ENCODE measurements around the gene WDR35. TPM values are rescaled to one million over a fixed set of nuclear protein-coding genes. Genes with fewer than 3 reads are reported as not detected.
A peak's percentile ranks its signal among the peaks of the same experiment; 100 is the strongest.

The WDR35 gene
- total RNA-seq, 1 donor from 2014 or later, result 10.3 TPM

- Mint-ChIP-seq H3K36me3 (ENCODE audit: low read depth, unreplicated experiment) (peaks cover 77% of the 10 kb centered on the region), H3K4me1 (ENCODE audit: unreplicated experiment) (peaks cover 17% of the 10 kb centered on the region), H3K27ac (ENCODE audit: unreplicated experiment) (no peak overlapping the region), H3K27me3 (ENCODE audit: unreplicated experiment) (no peaks in the 10 kb centered on the region), H3K9me3 (ENCODE audit: unreplicated experiment) (no peaks in the 10 kb centered on the region), H3K4me3 (ENCODE audit: unreplicated experiment) (no peak overlapping the region)
- no peak for TF ChIP-seq CTCF (IDR thresholded peaks at IDR 0.05; ENCODE audit: unreplicated experiment)
- no peak for DNase-seq (ENCODE audit: low spot score)
Measured at GRCh38 chr2:20033322-20033721, 43.4 kb upstream of the WDR35 start.

- H3K36me3 Mint-ChIP-seq (ENCODE audit: low read depth, unreplicated experiment), result peaks cover 60% of the 10 kb centered on the region
- no peak for TF ChIP-seq CTCF (IDR thresholded peaks at IDR 0.05; ENCODE audit: unreplicated experiment)
- H3K9me3 Mint-ChIP-seq (ENCODE audit: unreplicated experiment), result no peaks in the 10 kb centered on the region
- DNase-seq (ENCODE audit: low spot score), result no peak
- H3K27me3 Mint-ChIP-seq (ENCODE audit: unreplicated experiment), result no peaks in the 10 kb centered on the region
- no peak overlapping the region for H3K27ac Mint-ChIP-seq (ENCODE audit: unreplicated experiment)
- H3K4me1 Mint-ChIP-seq (ENCODE audit: unreplicated experiment), result no peaks in the 10 kb centered on the region
- peak overlapping the region; percentile 54 for H3K4me3 Mint-ChIP-seq (ENCODE audit: unreplicated experiment)
Measured at GRCh38 chr2:20030224-20030623, 40.3 kb upstream of the WDR35 start.

GRCh38 chr2:20027705-20028434 is 38.0 kb upstream of the WDR35 start:
- no peak for TF ChIP-seq CTCF (IDR thresholded peaks at IDR 0.05; ENCODE audit: unreplicated experiment)
- H3K27ac Mint-ChIP-seq (ENCODE audit: unreplicated experiment), result no peak overlapping the region
- H3K4me3 Mint-ChIP-seq (ENCODE audit: unreplicated experiment), result no peak overlapping the region
- H3K36me3 Mint-ChIP-seq (ENCODE audit: low read depth, unreplicated experiment), result peaks cover 45% of the 10 kb centered on the region
- no peaks in the 10 kb centered on the region for H3K9me3 Mint-ChIP-seq (ENCODE audit: unreplicated experiment)
- H3K27me3 Mint-ChIP-seq (ENCODE audit: unreplicated experiment), result no peaks in the 10 kb centered on the region
- peaks cover under 1% of the 10 kb centered on the region for H3K4me1 Mint-ChIP-seq (ENCODE audit: unreplicated experiment)
- no peak for DNase-seq (ENCODE audit: low spot score)

- Mint-ChIP-seq H3K4me3 (ENCODE audit: unreplicated experiment) (no peak overlapping the region), H3K4me1 (ENCODE audit: unreplicated experiment) (peaks cover 3% of the 10 kb centered on the region)
- DNase-seq (ENCODE audit: low spot score), result no peak
Measured at GRCh38 chr2:20027260-20027677, 37.4 kb upstream of the WDR35 start.

More at GRCh38 chr2:20027260-20027677, 37.4 kb upstream of the WDR35 start:
- TF ChIP-seq CTCF (IDR thresholded peaks at IDR 0.05; ENCODE audit: unreplicated experiment), result no peak
- H3K36me3 Mint-ChIP-seq (ENCODE audit: low read depth, unreplicated experiment), result peaks cover 43% of the 10 kb centered on the region
- no peak overlapping the region for H3K27ac Mint-ChIP-seq (ENCODE audit: unreplicated experiment)
- no peaks in the 10 kb centered on the region for H3K9me3 Mint-ChIP-seq (ENCODE audit: unreplicated experiment)
- H3K27me3 Mint-ChIP-seq (ENCODE audit: unreplicated experiment), result no peaks in the 10 kb centered on the region

Data from endothelial cell (in vitro differentiated cells).